Measurements from ENCODE around the gene NUP93.

GRCh38 chr16:56838622-56839337 is 108.9 kb downstream of the NUP93 start:
- TF ChIP-seq CEBPB (tag; IDR thresholded peaks at IDR 0.05) (no peak), CTCF (IDR thresholded peaks at IDR 0.05 in 2 of 3, conservative IDR thresholded peaks at IDR 0.05 in 1 of 3; ENCODE audit: insufficient read depth in 2 of 3, low read depth in 1 of 3, low read length in 3 of 3) (no peak), SOX6 (IDR thresholded peaks at IDR 0.05) (no peak), NONO (IDR thresholded peaks at IDR 0.05; ENCODE audit: low read depth in 2 of 2, low read length in 1 of 2) (no peak), RCOR1 (IDR thresholded peaks at IDR 0.05; ENCODE audit: borderline replicate concordance in 1 of 2, low read depth in 2 of 2, low read length in 2 of 2) (no peak), JUND (IDR thresholded peaks at IDR 0.05; ENCODE audit: borderline replicate concordance, low read depth, low read length) (no peak), JUND (tag; IDR thresholded peaks at IDR 0.05; ENCODE audit: borderline replicate concordance, low read depth, low read length) (no peak), GATAD2A (IDR thresholded peaks at IDR 0.05) (no peak), PML (IDR thresholded peaks at IDR 0.05; ENCODE audit: low read length) (no peak), XRCC3 (IDR thresholded peaks at IDR 0.05) (no peak), ZNF384 (IDR thresholded peaks at IDR 0.05; ENCODE audit: low read depth, low read length) (no peak)
- TF ChIP-seq, protein P1, sequence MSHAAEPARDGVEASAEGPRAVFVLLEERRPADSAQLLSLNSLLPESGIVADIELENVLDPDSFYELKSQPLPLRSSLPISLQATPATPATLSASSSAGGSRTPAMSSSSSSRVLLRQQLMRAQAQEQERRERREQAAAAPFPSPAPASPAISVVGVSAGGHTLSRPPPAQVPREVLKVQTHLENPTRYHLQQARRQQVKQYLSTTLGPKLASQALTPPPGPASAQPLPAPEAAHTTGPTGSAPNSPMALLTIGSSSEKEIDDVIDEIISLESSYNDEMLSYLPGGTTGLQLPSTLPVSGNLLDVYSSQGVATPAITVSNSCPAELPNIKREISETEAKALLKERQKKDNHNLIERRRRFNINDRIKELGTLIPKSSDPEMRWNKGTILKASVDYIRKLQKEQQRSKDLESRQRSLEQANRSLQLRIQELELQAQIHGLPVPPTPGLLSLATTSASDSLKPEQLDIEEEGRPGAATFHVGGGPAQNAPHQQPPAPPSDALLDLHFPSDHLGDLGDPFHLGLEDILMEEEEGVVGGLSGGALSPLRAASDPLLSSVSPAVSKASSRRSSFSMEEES (CRISPR knock-in tag; IDR thresholded peaks at IDR 0.05): no peak
- TF ChIP-seq, protein P2, sequence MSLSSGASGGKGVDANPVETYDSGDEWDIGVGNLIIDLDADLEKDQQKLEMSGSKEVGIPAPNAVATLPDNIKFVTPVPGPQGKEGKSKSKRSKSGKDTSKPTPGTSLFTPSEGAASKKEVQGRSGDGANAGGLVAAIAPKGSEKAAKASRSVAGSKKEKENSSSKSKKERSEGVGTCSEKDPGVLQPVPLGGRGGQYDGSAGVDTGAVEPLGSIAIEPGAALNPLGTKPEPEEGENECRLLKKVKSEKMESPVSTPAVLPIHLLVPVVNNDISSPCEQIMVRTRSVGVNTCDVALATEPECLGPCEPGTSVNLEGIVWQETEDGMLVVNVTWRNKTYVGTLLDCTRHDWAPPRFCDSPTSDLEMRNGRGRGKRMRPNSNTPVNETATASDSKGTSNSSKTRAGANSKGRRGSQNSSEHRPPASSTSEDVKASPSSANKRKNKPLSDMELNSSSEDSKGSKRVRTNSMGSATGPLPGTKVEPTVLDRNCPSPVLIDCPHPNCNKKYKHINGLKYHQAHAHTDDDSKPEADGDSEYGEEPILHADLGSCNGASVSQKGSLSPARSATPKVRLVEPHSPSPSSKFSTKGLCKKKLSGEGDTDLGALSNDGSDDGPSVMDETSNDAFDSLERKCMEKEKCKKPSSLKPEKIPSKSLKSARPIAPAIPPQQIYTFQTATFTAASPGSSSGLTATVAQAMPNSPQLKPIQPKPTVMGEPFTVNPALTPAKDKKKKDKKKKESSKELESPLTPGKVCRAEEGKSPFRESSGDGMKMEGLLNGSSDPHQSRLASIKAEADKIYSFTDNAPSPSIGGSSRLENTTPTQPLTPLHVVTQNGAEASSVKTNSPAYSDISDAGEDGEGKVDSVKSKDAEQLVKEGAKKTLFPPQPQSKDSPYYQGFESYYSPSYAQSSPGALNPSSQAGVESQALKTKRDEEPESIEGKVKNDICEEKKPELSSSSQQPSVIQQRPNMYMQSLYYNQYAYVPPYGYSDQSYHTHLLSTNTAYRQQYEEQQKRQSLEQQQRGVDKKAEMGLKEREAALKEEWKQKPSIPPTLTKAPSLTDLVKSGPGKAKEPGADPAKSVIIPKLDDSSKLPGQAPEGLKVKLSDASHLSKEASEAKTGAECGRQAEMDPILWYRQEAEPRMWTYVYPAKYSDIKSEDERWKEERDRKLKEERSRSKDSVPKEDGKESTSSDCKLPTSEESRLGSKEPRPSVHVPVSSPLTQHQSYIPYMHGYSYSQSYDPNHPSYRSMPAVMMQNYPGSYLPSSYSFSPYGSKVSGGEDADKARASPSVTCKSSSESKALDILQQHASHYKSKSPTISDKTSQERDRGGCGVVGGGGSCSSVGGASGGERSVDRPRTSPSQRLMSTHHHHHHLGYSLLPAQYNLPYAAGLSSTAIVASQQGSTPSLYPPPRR (CRISPR knock-in tag; IDR thresholded peaks at IDR 0.05; ENCODE audit: borderline replicate concordance): no peak

All from K562 (cell line).